Astrocyte (in vitro differentiated cells and primary cell): ENCODE results near the gene POSTN.

ENCODE experiments used
- CTCF ChIP-seq: IDR thresholded peaks from 2 replicates; pipeline ENCODE4 v1.5.1; 2011; ENCODE audit warnings: low read depth, mild to moderate bottlenecking, inconsistent platforms, low read length, moderate library complexity; ENCODE audit not compliant: insufficient read depth
- EZH2 ChIP-seq: IDR thresholded peaks from 2 replicates; pipeline ENCODE4 v1.6.1; 2012; ENCODE audit warnings: mild to moderate bottlenecking, low read length, inconsistent platforms; ENCODE audit not compliant: insufficient read depth

DNA sequence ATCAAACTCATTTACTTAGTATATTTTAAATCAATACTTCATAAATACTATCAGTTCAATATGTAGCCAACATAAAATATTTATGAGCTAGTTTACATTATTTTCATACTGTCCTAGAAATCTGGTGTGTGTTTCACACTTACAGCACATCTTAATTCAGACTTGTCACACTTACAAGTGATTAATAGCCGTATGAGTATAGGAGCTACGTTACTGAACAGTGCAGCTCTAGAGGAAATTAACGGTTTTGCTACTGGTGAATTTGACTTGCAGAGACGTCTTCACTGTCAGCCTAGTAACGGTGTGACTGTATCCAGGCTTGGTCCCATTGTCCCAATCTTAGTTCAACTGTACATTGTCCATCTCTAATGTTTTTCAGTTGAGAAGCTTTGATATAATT lies 33.7 kb upstream of the POSTN start:
- TF ChIP-seq CTCF (no peak), EZH2 (no peak)
